ENCODE measurements around the gene OCSTAMP.

GRCh38 chr20:46562009-46562372, 11.5 kb upstream of the OCSTAMP start:
- TF ChIP-seq CTCF (IDR thresholded peaks at IDR 0.05) (no peak), POLR2A (IDR thresholded peaks at IDR 0.05) (no peak)

Data from right lobe of liver (tissue), 4 donors.